ENCODE measurements around the gene FAM118B. TPM values are rescaled to one million over a fixed set of nuclear protein-coding genes. Genes with fewer than 3 reads are reported as not detected.

Gene FAM118B
- total and polyA plus RNA-seq, 2 of the 8 experiments (the other 6 are each of a cell fraction or from before 2014, with no cell fraction given), result 25.3 to 48.3 TPM

DNA sequence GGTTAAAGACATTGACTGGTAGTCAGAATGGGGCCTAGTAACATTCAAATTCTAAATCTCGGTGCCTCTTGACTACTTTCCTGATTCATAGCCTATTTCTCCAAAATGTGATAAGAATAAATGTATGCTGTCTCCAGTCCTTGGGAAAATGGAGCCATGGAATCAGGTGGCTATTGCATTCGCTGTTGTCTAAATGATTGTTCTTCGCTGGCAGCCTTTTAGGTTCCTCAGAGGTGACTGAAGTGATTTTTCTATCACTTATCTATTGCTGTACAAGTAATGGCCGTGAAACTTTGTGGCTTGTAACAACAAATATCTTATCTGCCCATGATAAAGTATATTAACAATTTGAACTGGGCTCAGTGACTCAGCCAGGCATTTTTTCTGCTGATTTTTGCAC is 41.7 kb downstream of the FAM118B start:
- no peaks in the 10 kb centered on the region for H3K27me3 ChIP-seq (replicated peaks in 1 of 4; ENCODE audit: control insufficient read depth in 3 of 4, extremely low read depth in 1 of 4, insufficient read depth in 3 of 4, low read length in 3 of 4)
- ChIA-PET POLR2A (ENCODE audit: partially characterized antibody) (interaction anchor here (2.9 kb wide), 1 partner anchor 9 kb away, joined by 11 read pairs; no protein-coding TSS in a partner anchor), CTCF (ENCODE audit: partially characterized antibody) (no interaction called here)
- H4K8ac ChIP-seq (ENCODE audit: extremely low read depth, insufficient read depth, low read length), result no peak overlapping the region
- H3K18ac ChIP-seq (ENCODE audit: extremely low read depth, low read length), result no peak overlapping the region
- no peak overlapping the region for H3K56ac ChIP-seq (replicated peaks; ENCODE audit: insufficient read length, low read depth, low read length)
- no peak overlapping the region for H3K27ac ChIP-seq (ENCODE audit: low read depth, low read length)
- H3K23me2 ChIP-seq (ENCODE audit: low read depth, low read length), result no peaks in the 10 kb centered on the region
- no peak overlapping the region for H2BK12ac ChIP-seq (ENCODE audit: low read depth, low read length)
- H3K36me3 ChIP-seq (ENCODE audit: control insufficient read depth in 2 of 4, insufficient read depth in 4 of 4, low read length in 3 of 4), result peaks cover 4 to 49% (median 28%) of the 10 kb centered on the region in 4 experiments
- no peaks in the 10 kb centered on the region for H3K4me1 ChIP-seq (replicated peaks in 1 of 4; ENCODE audit: control insufficient read depth in 3 of 4, insufficient read depth in 4 of 4, low read length in 3 of 4)
- H3K79me1 ChIP-seq (ENCODE audit: low read depth, low read length), result no peaks in the 10 kb centered on the region; the same call in 1 of the 2 replicates
- no peak overlapping the region for H3K4ac ChIP-seq (replicated peaks; ENCODE audit: insufficient read length, low read depth, low read length)
- H3K9me3 ChIP-seq (ENCODE audit: insufficient read depth in 2 of 2, low read depth in 1 of 2, low read length in 1 of 2), result no peaks in the 10 kb centered on the region
- no peak overlapping the region for H2BK5ac ChIP-seq (ENCODE audit: low read depth, low read length)
- no peak overlapping the region for H4K5ac ChIP-seq (ENCODE audit: insufficient read length, low read depth, low read length)
- no peak overlapping the region for H2BK15ac ChIP-seq (ENCODE audit: low read length)
- no peak overlapping the region for H3K23ac ChIP-seq (ENCODE audit: insufficient read length)
- no peaks in the 10 kb centered on the region for H3K79me2 ChIP-seq (ENCODE audit: control insufficient read depth in 1 of 2, insufficient read depth in 2 of 2, low read length in 2 of 2)
- FAIRE-seq (no peak), DNase-seq (ENCODE audit: low read depth in 1 of 2, low spot score in 2 of 2) (no peak)
- H2AFZ ChIP-seq (ENCODE audit: low read length), result no peak overlapping the region
- 91% methylated on average over 4 of the region's 4 CpGs; no CpG with 5 or more reads in 1 of the 2 experiments for WGBS, 2 experiments (ENCODE audit: extremely low coverage in 1 of 2, insufficient coverage in 1 of 2, insufficient read length in 1 of 2, insufficient replicate concordance in 2 of 2, low coverage in 1 of 2, low lambda C conversion rate in 2 of 2, missing lambda C conversion rate in 1 of 2)
- no peak overlapping the region for H3K14ac ChIP-seq (ENCODE audit: insufficient read length)
- H2BK120ac ChIP-seq (replicated peaks; ENCODE audit: low read depth, low read length), result no peak overlapping the region
- H3K4me3 ChIP-seq (ENCODE audit: extremely low read depth in 1 of 4, insufficient read depth in 2 of 4, low read depth in 3 of 4, low read length in 4 of 4), result no peak overlapping the region
- H4K91ac ChIP-seq (replicated peaks; ENCODE audit: insufficient read length, low read length), result no peak overlapping the region
- H2BK20ac ChIP-seq (ENCODE audit: low read length), result no peak overlapping the region
- H3K9ac ChIP-seq (replicated peaks in 1 of 4; ENCODE audit: extremely low read depth in 1 of 4, low read depth in 3 of 4, low read length in 3 of 4), result no peak overlapping the region
- peaks cover 0 to 4% of the 10 kb centered on the region in 2 experiments for H4K20me1 ChIP-seq (replicated peaks in 1 of 2; ENCODE audit: control insufficient read depth in 1 of 2, insufficient read depth in 2 of 2, low read length in 2 of 2)
- H3K4me2 ChIP-seq (ENCODE audit: insufficient read depth in 1 of 2, low read depth in 2 of 2, low read length in 2 of 2), result no peak overlapping the region
- no peak overlapping the region for H2AK5ac ChIP-seq (ENCODE audit: low read depth, low read length)
- TF ChIP-seq RFX5 (IDR thresholded peaks at IDR 0.05; ENCODE audit: borderline replicate concordance, low read depth, low read length), result no peak
